ENCODE data around the gene KRT13.
"Not testable (repeated sequence)": the region's sequence is repeated elsewhere in the genome, so short reads cannot be mapped to it uniquely, and the experiment has no call there.

KRT13 gene

DNA sequence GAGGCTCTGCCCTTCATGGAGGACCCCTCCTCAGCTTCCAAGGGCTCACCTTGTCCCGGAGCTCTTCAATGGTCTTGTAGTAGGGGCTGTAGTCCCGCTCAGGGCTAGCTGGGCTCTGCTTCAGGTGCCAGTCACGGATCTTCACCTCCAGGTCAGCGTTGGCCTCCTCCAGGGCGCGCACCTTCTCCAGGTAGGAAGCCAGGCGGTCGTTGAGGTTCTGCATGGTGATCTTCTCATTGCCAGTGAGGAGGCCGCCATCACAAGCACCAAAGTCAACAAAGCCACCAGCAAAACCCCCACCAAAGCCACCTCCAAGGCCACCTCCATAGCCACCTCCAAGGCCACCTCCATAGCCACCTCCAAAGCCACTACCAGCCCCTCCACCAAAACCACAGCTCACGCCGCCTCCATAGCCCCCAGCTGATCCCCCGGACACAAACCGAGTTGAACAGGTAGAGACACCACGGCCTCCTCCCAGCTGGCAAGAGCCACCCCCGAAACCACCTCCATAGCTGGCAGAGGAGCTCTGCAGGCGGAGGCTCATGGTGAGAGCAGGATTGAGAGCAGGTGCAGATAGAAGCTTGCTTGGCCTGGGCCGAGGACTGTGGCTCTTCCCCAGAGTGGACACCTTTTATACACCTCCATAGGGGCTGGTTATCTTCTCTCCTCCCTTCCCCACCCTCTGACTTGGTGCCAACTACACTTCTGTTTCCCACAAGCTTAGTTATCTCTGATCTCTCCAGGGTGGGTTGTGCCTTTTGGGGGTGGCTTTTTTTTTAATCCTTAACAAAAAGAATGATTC is at the start of gene KRT13:
TSS of gene KRT13 (minus strand) at position 606 of the 802 bp plus-strand sequence. CDS start at position 544, 62 bp downstream.
- no peak for DNase-seq

DNA sequence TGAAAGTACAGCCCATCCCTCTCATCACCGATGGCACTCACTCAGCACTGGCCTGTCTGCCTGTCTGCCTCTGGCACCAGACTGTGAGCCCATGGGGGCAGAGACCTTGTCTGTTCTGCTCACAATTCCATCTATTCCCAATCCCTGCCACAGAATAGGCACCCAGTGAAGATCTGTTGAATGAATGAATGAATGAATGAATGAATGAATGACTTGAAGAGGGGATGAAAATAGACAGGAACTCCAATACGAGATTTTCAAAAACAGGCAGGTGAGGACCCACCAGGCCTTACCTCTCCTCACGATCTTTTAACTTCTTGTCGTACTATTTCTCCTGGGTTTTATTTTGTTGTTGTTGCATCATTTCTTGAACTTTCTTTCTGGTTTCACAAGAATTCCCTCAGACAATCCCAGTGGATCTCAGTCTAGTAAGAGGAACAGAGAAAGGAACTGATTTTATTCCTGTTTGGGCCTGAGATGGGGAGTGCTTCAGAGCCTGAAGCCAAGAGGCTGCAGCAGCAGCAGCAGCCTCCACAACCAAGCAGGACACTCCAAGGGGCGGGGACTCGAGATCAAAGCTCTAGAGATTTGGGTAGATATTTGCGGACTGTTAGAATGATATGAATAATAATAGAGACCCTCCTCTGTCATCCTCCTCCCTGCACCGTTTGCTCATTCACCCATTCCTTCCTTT is 48.7 kb upstream of the KRT13 start:
- no peak for DNase-seq

DNA sequence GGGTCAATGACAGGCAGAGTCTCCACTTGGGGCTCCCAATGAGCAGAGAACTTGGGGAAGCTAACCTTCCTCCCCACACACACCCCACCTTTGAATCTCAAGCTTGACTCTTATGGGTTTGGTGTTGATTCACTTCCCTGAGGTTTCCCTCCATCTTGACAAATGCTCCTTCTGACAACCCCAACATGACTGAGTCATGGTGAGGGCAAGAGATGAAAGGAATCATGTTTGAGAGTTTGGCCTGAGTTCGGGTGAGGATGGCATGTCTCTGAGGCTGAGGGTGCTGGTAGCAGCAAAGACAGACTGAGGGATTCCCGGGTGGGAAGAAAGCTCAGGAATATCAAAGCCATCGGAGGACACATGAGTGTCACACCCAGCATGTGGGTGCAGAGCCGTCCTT is 47.8 kb upstream of the KRT13 start:
- DNase-seq: no peak

DNA sequence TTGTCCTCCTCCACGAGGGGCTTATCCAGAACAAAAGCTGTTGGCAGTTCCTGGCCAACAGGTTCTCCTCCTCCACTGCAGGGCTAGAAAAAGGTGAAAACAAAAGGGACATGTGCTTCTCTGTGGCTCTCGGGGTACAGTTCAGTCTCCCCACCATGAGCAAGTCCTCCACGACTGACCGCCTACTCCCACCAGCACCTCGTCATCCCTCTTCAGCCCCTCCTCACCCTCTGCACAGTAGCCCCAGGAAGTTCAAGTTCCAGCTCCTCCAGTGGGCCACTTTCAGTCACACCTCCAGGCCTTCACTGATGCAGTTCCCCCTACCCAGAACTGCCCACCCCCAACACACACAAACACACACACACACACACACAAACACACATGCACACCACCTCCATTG is 47.0 kb upstream of the KRT13 start:
- DNase-seq: no peak

DNA sequence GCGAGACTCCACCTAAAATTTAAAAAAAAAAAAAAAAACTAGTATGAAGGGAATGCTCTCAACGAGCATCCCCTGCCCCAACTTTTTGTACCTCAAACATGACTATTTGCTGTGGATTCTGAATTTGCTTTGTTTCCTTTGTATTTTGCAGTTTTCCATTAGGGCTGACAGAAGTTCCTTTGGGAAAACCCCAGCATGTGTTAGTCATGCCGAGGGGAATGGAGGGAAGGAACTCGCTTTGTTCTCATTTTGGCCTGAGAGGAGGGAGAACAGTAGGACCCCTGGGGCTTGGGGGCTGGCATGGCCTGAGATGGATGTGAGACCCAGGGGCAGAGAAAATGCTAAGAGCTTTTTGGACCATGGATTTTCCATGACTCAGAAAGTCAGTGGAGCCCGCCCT is 46.0 kb upstream of the KRT13 start:
- DNase-seq: no peak

DNA sequence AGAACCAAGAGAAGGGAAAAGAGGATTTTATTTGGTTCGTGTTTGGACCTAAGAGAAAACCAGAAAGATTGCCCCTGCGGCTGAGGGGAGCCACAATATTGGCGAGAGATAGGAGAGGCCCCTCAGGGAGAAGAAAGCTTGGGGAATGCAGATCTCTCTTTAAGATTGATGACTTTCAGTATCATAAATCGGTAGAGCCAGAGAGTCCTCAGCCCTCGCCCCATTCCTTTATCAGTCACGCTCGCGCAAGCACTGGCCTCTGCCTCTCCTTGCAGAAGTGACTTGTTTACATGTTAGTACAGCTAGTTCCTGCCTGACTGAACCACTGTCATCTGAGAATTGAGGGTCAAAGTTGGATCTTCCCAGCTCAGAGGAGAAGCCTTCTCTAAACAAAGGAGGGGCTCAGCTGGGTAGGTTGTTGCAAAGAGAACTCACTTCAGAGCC is 44.2 kb upstream of the KRT13 start:
- DNase-seq: peak; percentile 76

DNA sequence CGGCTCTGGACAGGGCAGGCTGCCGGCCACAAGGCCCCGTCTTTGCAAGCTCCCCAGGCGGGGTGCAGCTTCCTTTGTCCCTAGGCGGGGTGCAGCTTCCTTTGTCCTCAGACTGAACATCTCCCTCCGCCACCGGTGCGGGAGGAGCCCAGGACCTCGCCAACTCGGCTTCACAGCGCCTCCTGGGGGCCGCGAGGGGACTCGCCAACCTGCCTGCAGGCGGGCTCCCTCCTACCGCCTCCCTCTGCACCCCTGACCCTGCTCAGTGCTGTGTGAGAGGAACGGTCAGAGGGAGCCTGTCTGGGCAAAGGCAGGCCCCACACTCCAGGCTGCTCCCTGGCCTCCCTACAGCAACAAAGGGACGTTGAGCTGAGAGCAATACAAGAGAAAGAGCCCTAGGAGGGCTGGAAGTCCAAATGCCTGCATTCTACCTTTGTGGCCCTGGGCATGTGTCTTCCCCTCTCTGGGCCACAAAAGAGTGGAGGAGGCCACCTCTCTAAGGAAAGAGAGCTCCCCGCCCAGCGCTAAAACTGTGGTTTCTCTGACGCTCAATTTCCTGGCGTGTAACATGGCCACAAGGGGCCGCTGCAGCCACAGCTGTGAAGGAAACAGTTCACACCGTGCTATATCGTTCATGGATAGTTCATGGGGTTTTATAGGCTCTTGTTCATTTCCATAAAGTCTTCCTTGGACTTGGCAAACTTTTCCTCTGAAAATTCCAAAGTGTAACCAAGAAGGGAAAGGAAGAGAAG is 43.6 kb upstream of the KRT13 start:
- peak; percentile 97 for DNase-seq

DNA sequence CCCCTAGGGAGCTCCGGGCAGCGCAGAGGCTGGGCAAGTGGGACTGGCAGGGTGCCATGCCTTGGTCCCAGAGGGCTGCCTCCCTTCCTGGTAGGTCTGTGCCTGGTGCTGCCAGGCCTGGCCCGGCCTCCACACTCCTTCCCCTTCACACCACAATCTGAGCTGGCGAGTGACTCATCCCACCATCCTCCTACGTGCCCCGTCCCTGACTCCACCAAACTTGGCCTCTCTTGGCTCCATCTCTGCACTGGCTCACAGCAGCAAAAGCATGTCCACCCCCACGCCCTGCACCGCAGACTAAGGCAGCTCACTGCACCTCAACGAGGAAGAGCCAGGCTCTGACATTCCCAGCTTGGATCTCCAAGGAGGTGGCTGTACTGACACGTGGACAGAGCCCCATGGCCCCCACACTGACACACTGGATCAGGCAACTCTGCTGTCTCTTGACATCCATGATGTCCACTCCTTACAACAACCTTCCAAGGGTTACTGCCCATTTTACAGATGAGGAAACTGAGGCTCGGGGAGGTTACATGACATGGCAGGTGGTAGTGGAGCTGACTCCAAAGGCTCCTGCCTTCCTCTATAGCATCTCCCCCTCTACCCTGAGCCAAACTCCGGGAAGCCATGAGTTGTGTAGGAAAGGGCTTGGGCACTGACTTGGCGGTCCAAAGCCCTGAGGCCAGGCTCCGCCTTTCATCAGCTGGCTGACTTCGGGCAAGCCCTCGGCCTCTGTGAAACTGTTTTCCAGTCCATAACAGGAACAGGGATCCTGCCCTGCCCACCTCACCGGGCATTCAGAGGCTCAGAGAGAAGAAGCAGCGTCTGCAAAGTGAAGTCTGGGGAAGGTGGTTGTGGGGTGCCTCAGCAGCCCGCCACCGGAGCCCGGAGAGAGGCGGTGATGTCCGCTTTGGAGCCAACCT is 42.8 kb upstream of the KRT13 start:
- peak; percentile 93 for DNase-seq

DNA sequence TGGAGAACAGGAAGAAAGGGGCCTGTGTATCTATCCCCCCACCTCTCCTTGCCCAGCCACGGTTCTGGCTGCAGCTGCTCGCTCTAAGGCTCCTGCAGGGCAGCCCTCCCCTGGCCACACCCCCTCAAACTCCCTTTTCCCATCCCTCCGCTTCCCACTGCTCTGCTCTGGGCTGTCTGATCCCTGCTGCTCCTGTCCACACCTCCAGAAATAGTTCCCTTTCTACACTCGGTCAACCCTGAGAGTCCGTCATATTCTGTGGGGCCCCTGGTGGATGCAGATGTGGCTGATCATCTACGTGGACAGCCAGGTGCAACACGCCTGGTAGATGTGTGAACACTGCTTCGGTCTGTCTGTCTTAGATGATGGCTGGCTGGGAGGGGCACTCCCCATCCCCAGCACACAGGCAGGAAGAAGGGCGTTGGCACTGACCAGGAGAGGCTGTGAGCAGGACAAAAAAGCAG is 42.0 kb upstream of the KRT13 start:
- peak; percentile 75 for DNase-seq

DNA sequence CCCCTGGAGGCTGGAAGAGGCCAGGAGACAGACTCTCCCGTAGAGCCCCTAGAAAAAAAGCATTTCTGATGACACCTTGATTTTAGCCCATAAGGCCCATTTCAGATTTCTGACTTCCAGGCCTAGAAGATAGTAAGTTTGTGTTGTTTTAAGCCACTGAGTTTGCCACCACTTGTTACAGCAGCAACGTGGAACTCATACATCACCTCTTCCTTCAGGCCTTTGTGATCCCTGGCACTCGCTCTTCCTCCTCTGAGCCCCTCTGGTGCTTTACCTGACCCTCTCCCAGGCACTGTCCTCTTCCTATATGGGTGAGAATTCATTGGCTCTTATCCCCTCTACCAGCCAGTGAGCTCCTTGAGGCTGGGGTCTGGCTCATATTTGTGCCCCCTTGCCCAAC is 41.4 kb upstream of the KRT13 start:
- DNase-seq: no peak

DNA sequence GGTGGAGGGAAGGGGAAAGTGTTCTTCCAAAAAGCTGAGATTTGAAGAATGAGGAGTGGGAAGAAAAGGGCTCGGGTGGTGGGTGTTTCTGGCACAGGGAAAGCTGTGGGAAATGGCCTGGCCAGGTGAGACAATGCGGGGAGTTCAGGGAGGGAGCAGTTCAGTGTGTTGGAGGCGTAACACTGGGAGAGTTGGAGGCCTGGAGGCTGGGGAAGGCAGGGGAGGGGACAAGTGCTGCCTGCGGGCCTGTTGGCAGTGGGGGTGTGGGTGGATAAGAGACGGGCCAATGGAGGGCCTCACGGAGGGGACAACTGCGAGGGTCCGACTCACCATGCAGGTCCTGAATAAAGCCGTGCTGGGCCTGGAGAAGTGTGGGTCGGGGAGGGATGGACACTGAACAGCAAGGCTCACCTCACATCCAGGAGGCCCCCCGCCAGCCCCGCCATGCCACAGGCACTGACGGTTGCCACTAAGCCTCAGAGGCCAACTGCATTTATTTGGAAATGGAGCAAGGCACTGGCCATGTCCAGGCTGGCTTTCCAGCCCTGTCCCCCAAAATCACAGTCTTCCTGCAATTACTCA is 40.5 kb upstream of the KRT13 start:
- DNase-seq: no peak

DNA sequence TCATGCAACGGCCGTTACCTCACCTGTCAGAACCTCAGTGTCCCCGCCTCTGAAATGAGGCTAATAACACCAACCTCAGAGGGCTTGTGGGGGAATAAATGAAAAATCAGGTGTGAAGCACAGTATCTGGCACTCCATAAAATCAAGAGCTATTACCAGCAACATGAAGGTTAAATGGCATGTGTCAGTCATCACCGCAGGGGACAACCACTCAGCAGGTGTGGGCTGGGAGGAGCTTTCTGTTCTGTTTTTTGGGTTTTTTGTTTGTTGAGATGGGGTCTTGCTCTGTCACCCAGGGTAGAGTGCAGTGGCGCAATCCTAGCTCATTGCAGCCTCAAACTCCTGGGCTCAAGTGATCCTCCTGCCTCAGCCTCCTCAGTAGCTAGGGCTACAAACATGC is 39.5 kb upstream of the KRT13 start:
- no peak for DNase-seq

DNA sequence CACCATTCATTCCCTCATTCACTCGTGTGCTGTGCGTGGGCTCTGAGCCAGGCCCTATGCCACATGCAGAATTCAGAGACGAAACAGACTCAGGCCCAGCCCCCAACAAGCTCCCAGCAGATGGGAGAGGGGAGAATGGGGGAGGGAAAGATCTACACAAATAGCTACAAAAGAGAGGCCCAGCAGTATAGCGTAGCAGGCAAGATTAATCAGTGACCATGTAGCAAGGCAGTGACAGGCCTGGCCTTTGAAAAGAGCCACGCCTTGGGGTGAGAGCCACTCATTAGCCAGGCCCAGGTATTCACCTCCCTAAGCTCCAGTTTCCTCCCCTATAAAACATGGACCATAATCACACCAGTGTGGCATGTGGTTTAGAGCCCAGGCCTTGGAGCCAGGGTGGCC is 39.1 kb upstream of the KRT13 start:
- peak; percentile 64 for DNase-seq

DNA sequence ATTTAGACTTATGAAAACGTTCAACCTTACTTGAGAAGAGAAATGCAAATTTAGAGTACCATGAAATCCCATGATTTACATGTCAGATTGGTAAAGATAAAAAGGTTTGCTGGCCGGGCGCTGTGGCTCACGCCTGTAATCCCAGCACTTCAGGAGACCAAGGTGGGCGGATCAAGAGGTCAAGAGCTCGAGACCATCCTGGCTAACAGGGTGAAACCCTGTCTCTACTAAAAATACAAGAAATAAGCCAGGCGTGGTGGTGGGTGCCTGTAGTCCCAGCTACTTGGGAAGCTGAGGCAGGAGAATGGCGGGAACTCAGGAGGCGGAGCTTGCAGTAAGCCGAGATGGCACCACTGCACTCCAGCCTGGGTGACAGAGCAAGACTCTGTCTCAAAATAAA is 37.4 kb upstream of the KRT13 start:
- not testable (repeated sequence) for DNase-seq

DNA sequence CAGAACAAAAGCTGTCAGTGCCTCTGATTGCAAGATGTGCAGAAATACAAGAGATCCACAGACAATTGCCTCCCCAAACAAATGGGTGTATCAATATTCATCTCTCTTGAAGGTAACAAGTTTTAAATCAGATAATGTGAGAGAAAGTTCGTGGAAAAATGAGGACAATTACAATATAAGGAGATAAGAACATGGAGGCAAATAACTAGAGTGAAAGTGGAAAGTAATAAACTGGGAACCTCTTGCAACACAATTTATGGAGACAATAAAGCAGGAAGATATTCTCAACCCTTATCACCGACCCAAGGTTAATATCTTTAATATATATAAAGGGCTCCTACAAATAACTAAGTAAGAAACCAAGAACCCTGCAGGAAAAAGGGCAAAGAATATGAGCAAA is 36.9 kb upstream of the KRT13 start:
- no peak for DNase-seq

DNA sequence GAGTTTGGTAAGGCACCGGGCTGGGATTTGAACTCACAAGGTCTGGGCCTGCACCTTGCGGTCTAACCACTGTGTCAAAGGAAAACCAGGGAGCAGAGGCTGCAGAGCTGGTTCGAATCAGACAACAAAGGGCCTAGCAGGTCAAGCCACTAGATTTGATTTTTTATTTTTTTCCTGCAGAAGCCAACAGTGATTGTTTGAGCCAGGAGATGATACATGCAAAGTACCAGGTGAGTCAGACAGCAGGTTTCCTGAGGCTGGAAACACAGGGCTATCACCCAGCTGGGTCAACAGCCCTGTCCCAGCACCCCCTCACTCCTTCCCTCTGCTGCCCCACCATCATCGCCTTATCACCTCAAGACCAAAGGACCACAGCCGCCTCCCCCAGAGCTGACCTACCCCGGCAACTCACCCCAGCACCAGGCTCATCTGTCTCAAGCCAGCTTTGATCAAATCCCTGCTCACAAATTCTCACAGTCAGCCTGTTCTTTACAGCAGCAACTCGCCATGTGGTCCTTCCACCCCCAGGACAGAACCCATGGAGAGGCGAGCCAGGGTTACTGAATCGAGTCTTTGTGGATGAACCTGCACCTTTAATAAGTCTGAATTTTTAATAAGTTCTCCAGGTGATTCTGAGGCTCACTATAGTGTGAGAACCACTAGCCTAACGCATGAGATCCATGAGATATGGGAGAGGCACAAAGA is 35.7 kb upstream of the KRT13 start:
- peak; percentile 60 for DNase-seq

DNA sequence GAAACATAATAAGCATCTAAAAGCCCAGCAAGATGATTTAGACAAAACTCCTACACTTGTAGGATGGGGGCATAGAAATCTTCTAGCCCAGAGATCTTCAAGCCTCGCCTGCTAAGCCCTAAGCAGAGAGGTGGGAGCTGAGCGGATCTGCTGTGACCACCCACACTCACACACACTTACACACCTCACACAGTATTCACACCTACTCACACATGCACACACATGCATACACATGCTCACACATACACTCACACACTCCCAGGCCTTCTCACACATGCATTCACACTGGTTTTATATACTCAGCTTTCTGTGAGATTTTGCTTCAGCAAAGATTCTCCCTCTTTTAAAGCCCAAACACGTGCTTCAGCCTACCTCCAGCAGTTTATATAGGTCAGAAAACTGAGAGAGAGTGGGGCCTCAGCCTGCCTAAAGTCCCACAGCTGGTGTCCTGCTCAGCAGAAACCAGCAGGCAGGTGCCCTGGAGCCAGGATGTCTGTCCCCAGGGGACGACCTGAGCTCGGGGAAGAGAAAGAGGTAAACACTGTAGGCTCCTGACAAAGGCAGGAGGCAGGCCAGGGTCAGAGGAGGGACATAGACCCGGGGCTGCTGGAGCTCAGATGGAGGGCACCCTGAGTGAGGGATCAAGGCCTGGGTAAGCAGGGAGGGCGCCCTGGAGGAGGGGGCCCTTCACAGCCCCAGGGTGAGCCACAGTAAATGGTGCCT is 34.7 kb upstream of the KRT13 start:
- DNase-seq: peak; percentile 75

DNA sequence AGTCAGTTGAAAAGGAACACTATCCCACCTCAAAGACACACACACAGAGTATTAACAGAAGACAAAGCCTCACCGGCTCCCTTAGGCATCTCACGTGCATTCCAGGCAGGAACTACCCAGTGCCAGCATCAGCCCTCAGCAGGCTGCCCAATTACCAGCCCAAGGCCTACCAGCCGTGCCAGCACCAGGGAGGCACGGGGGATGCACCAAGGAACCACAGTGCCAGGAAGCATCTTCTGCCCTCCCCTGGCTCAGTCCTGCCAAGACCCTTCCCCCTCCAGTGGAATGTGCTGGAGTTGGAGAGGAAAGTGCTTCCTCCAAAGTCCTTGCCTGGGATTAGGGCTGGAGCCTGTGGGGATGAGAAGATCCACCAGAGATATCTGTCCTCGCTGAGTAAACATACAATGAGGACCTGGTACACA is 33.7 kb upstream of the KRT13 start:
- DNase-seq: peak; percentile 87

DNA sequence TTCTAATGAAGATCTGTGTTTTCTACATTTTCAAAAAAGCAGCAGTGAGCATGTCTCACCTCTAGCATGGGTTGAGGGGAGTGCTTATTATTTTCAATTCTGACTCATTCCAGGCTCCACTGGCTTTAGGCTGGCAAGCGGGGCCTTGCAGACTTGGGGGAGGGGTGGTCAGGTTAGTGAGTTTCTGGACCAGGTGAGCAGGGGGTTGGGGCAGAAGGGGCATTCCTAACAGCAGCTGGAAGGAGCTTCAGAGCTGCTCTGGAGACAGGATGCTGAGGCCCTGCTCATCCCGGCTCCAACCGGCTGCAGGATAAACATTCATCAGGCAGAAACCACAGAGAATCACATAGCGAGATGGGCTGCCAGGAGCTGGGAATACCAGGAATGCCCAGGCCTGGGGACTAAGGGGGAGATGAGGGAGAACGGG is 33.2 kb upstream of the KRT13 start:
- DNase-seq: peak; percentile 89

DNA sequence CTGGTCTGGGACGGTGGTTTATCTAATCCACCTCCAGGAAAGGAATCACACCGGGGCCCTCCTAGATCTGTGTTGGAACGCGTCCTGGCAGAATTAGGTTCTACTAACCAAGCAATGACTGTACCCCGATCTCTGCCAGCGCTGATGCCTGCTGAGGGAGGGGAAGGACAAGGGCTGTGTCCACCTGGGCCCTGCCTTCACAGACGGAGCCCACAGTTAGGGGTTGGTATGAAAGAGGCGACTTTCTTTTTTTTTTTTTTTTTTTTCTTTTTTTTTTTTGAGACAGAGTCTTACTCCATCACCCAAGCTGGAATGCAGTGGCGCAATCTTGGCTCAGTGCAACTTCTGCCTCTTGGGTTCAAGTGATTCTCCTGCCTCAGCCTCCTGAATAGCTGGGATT is 32.6 kb upstream of the KRT13 start:
- DNase-seq: no peak

DNA sequence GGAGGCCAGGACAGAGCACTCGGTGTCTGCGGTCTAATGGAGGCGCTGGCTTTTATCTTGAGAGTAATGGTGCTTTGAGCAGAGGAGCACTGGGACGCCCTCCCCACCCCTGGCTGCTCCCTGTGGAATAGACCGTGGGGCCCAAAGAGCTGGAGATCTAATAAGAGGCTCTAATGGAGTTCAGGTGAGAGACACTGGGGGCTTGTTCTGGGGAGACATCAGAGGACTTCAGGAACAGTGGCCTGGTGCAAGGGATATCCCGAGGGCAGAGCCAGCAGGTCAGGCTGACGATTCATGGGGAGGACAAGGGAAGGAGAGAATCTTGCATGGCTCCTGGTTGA is 32.2 kb upstream of the KRT13 start:
- peak; percentile 89 for DNase-seq
